ENCODE measurements around the gene GNPDA1. TPM values are rescaled to one million over a fixed set of nuclear protein-coding genes. Genes with fewer than 3 reads are reported as not detected.

Gene GNPDA1
- total RNA-seq, 1 donor from 2014 or later = 52.0 TPM

GRCh38 chr5:141958546-141959172 is 54.2 kb downstream of the GNPDA1 start:
- Mint-ChIP-seq H3K9me3 (ENCODE audit: unreplicated experiment) (no peaks in the 10 kb centered on the region), H3K27me3 (ENCODE audit: unreplicated experiment) (no peaks in the 10 kb centered on the region), H3K4me3 (ENCODE audit: unreplicated experiment) (no peak overlapping the region), H3K4me1 (ENCODE audit: unreplicated experiment) (peaks cover 5% of the 10 kb centered on the region), H3K27ac (ENCODE audit: unreplicated experiment) (no peak overlapping the region), H3K36me3 (ENCODE audit: unreplicated experiment) (no peaks in the 10 kb centered on the region)
- no peak for DNase-seq (ENCODE audit: extremely low spot score, unreplicated experiment)
- no peak for TF ChIP-seq CTCF (IDR thresholded peaks at IDR 0.05)

- DNase-seq (ENCODE audit: extremely low spot score, unreplicated experiment) = peak; percentile 73
- Mint-ChIP-seq H3K27ac (ENCODE audit: unreplicated experiment) (no peak within 1 kb of the TSS), H3K9me3 (ENCODE audit: unreplicated experiment) (no peaks in the 10 kb centered on the region), H3K36me3 (ENCODE audit: unreplicated experiment) (no peaks in the 10 kb centered on the region), H3K27me3 (ENCODE audit: unreplicated experiment) (no peaks in the 10 kb centered on the region), H3K4me1 (ENCODE audit: unreplicated experiment) (peaks cover 5% of the 10 kb centered on the region), H3K4me3 (ENCODE audit: unreplicated experiment) (no peak within 1 kb of the TSS)
- TF ChIP-seq CTCF (IDR thresholded peaks at IDR 0.05) = no peak
Measured at GRCh38 chr5:141958113-141958512, 54.7 kb downstream of the GNPDA1 start, which contains the start of gene PCDH12. PCDH12 (minus strand) TSS chr5:141958202; CDS start chr5:141957851, 351 bp downstream.

- no peak overlapping the region for H3K27ac Mint-ChIP-seq (ENCODE audit: unreplicated experiment)
- H3K27me3 Mint-ChIP-seq (ENCODE audit: unreplicated experiment) = no peaks in the 10 kb centered on the region
Measured at GRCh38 chr5:141957367-141957996, 55.3 kb downstream of the GNPDA1 start.

GRCh38 chr5:141954194-141954593 is 58.6 kb downstream of the GNPDA1 start:
- Mint-ChIP-seq H3K27me3 (ENCODE audit: unreplicated experiment) (peaks cover 10% of the 10 kb centered on the region), H3K4me3 (ENCODE audit: unreplicated experiment) (no peak overlapping the region), H3K9me3 (ENCODE audit: unreplicated experiment) (no peaks in the 10 kb centered on the region), H3K27ac (ENCODE audit: unreplicated experiment) (no peak overlapping the region), H3K36me3 (ENCODE audit: unreplicated experiment) (no peaks in the 10 kb centered on the region), H3K4me1 (ENCODE audit: unreplicated experiment) (no peaks in the 10 kb centered on the region)
- no peak for DNase-seq (ENCODE audit: extremely low spot score, unreplicated experiment)
- no peak for TF ChIP-seq CTCF (IDR thresholded peaks at IDR 0.05)

More at GRCh38 chr5:141957367-141957996, 55.3 kb downstream of the GNPDA1 start:
- Mint-ChIP-seq H3K4me1 (ENCODE audit: unreplicated experiment) (peaks cover 5% of the 10 kb centered on the region), H3K9me3 (ENCODE audit: unreplicated experiment) (no peaks in the 10 kb centered on the region), H3K36me3 (ENCODE audit: unreplicated experiment) (no peaks in the 10 kb centered on the region), H3K4me3 (ENCODE audit: unreplicated experiment) (no peak overlapping the region)
- no peak for DNase-seq (ENCODE audit: extremely low spot score, unreplicated experiment)
- TF ChIP-seq CTCF (IDR thresholded peaks at IDR 0.05) = no peak

- Mint-ChIP-seq H3K27ac (ENCODE audit: unreplicated experiment) (no peak overlapping the region), H3K4me1 (ENCODE audit: unreplicated experiment) (no peaks in the 10 kb centered on the region), H3K27me3 (ENCODE audit: unreplicated experiment) (peaks cover 10% of the 10 kb centered on the region), H3K4me3 (ENCODE audit: unreplicated experiment) (no peak overlapping the region), H3K9me3 (ENCODE audit: unreplicated experiment) (no peaks in the 10 kb centered on the region), H3K36me3 (ENCODE audit: unreplicated experiment) (no peaks in the 10 kb centered on the region)
- DNase-seq (ENCODE audit: extremely low spot score, unreplicated experiment) = no peak
- no peak for TF ChIP-seq CTCF (IDR thresholded peaks at IDR 0.05)
Measured at GRCh38 chr5:141952020-141952419, 60.8 kb downstream of the GNPDA1 start.
